HepG2 (cell line): ENCODE data around the gene NMNAT3. TPM values are rescaled to one million over a fixed set of nuclear protein-coding genes. Genes with fewer than 3 reads are reported as not detected.

ENCODE experiments used
- ATAC-seq: fragments of 200-7000 bp; cut with Tn5 transposase; 3 replicates; pipeline ENCODE4 v1.9.1; 2020; ENCODE audit warnings: mild to moderate bottlenecking, moderate library complexity
- BruUV-seq: library from RNA; stranded (reverse); fragments of 400-500 nt; replicated peaks from 2 replicates; lab custom pipeline; 2021; lab: Mats Ljungman, UMichigan
- CTCF ChIA-PET: fragments of 300-600 bp; formaldehyde crosslinking; extraction: SDS; loops from one replicate; lab custom pipeline; 2021; ENCODE audit warnings: low total read pairs, inconsistent platforms, low intra/inter-chr PET ratio; lab: Yijun Ruan, JAX
- POLR2A ChIA-PET: fragments of 350-600 bp; sonication (Branson Sonifier 250); formaldehyde crosslinking; loops from one replicate; lab custom pipeline; 2020; ENCODE audit warnings: antibody characterized with exemption, inconsistent platforms; lab: Yijun Ruan, JAX
- DNase-seq: peaks from one replicate; pipeline ENCODE4 v3.0.0-alpha.2; 2015; ENCODE audit warnings: low spot score
- FAIRE-seq: peaks from 3 replicates; lab custom pipeline; 2011; peaks lifted over from hg19 to GRCh38; lab: Jason Lieb, UNC
- H2AFZ ChIP-seq: one replicate; pipeline ENCODE4 v1.6.1; 2011; ENCODE audit warnings: low read length, inconsistent platforms
- H3K27ac ChIP-seq: fragments of 300-600 bp; 3 replicates; pipeline ENCODE4 v1.8.0; 2011; ENCODE audit warnings: mixed run types, mild to moderate bottlenecking, mixed read lengths, low read length, inconsistent platforms; ENCODE audit not compliant: insufficient read depth; ENCODE audit errors: extremely low read length
- H3K27me3 ChIP-seq, 2 experiments: fragments of 200-600 bp in 1 of 2; 2 replicates in 1 of 2; 3 replicates in 1 of 2; pipeline versions ENCODE4 v1.6.0 to v1.8.0; 2011; ENCODE audit warnings: low read length in 2 of 2, mild to moderate bottlenecking in 2 of 2, moderate library complexity in 2 of 2, inconsistent platforms in 1 of 2; ENCODE audit not compliant: insufficient read depth in 2 of 2, control insufficient read depth in 1 of 2
- H3K36me3 ChIP-seq, 2 experiments: fragments of 200-600 bp in 1 of 2; replicated peaks in 1 of 2; 2 replicates in 1 of 2; 3 replicates in 1 of 2; pipeline versions ENCODE4 v1.5.1 to v1.8.0; 2011; ENCODE audit warnings: low read length in 2 of 2, inconsistent platforms in 1 of 2; ENCODE audit not compliant: insufficient read depth in 2 of 2, control insufficient read depth in 1 of 2
- H3K4me1 ChIP-seq: 2 replicates; pipeline ENCODE4 v1.5.1; 2012; ENCODE audit warnings: low read length, inconsistent platforms; ENCODE audit not compliant: insufficient read depth
- H3K4me2 ChIP-seq: 2 replicates; pipeline ENCODE4 v1.6.0; 2011; ENCODE audit warnings: low read depth, low read length, inconsistent platforms
- H3K4me3 ChIP-seq, 3 experiments: fragments of 200-600 bp in 1 of 3; sonication (generic), shearing (Covaris generic) in 1 of 3; replicated peaks in 1 of 3; 2 replicates each; pipeline ENCODE4 v1.5.1; 2011 to 2016; ENCODE audit warnings: low read length in 3 of 3, inconsistent platforms in 2 of 3, low read depth in 2 of 3, mild to moderate bottlenecking in 2 of 3, control low read depth in 1 of 3, mixed read lengths in 1 of 3; ENCODE audit not compliant: insufficient read depth in 1 of 3
- H3K79me2 ChIP-seq: one replicate; pipeline ENCODE4 v1.6.1; 2011; ENCODE audit warnings: low read length, inconsistent platforms; ENCODE audit not compliant: insufficient read depth
- H3K9ac ChIP-seq: 2 replicates; pipeline ENCODE4 v1.6.0; 2011; ENCODE audit warnings: mild to moderate bottlenecking, low read depth, low read length, inconsistent platforms; ENCODE audit not compliant: insufficient read depth
- H3K9me3 ChIP-seq: 2 replicates; pipeline ENCODE4 v1.5.1; 2012; ENCODE audit warnings: mild to moderate bottlenecking, low read length
- H4K20me1 ChIP-seq: 2 replicates; pipeline ENCODE4 v1.6.0; 2011; ENCODE audit warnings: inconsistent platforms, mild to moderate bottlenecking, low read length, moderate library complexity; ENCODE audit not compliant: insufficient read depth
- CREB1 ChIP-seq, 2 experiments: fragments of 450-650 bp in 1 of 2; IDR thresholded peaks; 2 replicates each; pipeline ENCODE4 v1.6.1; 2016 to 2017; ENCODE audit warnings: control low read depth in 1 of 2, mild to moderate bottlenecking in 1 of 2, missing compliant biosample characterization in 1 of 2, missing genetic modification characterization in 1 of 2
- FOXM1 ChIP-seq: sonication (generic); formaldehyde crosslinking; IDR thresholded peaks from 2 replicates; pipeline ENCODE4 v1.5.0; 2020; ENCODE audit warnings: missing genetic modification reagents
- HMG20A ChIP-seq: IDR thresholded peaks from 2 replicates; pipeline ENCODE4 v1.6.1; 2016; ENCODE audit warnings: borderline replicate concordance
- KDM2A ChIP-seq: sonication (generic); formaldehyde crosslinking; IDR thresholded peaks from 2 replicates; pipeline ENCODE4 v1.4.0; 2020; ENCODE audit warnings: low read depth, missing genetic modification reagents, borderline replicate concordance
- KDM3A ChIP-seq: IDR thresholded peaks from 2 replicates; pipeline ENCODE4 v1.6.1; 2018; ENCODE audit warnings: low read depth, missing compliant biosample characterization
- MLLT10 ChIP-seq: sonication (generic); formaldehyde crosslinking; IDR thresholded peaks from 2 replicates; pipeline ENCODE4 v1.4.0; 2020; ENCODE audit warnings: missing genetic modification reagents
- PHF20 ChIP-seq: sonication (generic); formaldehyde crosslinking; IDR thresholded peaks from 2 replicates; pipeline ENCODE4 v1.5.0; 2020; ENCODE audit warnings: mild to moderate bottlenecking, missing genetic modification reagents
- POLR2AphosphoS5 ChIP-seq: IDR thresholded peaks from 2 replicates; pipeline ENCODE4 v1.6.1; 2012; ENCODE audit warnings: low read depth, low read length
- TAF1 ChIP-seq: sonication (generic); formaldehyde crosslinking; IDR thresholded peaks from 2 replicates; pipeline ENCODE4 v1.4.0; 2020; ENCODE audit warnings: missing genetic modification reagents
- TGIF2 ChIP-seq: IDR thresholded peaks from 2 replicates; pipeline ENCODE4 v1.6.1; 2016; ENCODE audit warnings: control low read depth, missing compliant biosample characterization
- ZFP90 ChIP-seq: sonication (generic); formaldehyde crosslinking; IDR thresholded peaks from 2 replicates; pipeline ENCODE4 v1.8.0; 2022; ENCODE audit warnings: missing genetic modification reagents, mild to moderate bottlenecking, inconsistent platforms, borderline replicate concordance
- ZNF136 ChIP-seq: sonication (generic); formaldehyde crosslinking; IDR thresholded peaks from 2 replicates; pipeline ENCODE4 v1.8.1; 2022; ENCODE audit warnings: low read depth, mild to moderate bottlenecking, moderate library complexity, missing genetic modification reagents
- ZNF564 ChIP-seq: sonication (generic); formaldehyde crosslinking; IDR thresholded peaks from 2 replicates; pipeline ENCODE4 v1.8.1; 2023; ENCODE audit warnings: mild to moderate bottlenecking, missing genetic modification reagents
- ZNF614 ChIP-seq: IDR thresholded peaks from 2 replicates; pipeline ENCODE4 v1.6.1; 2018; ENCODE audit warnings: missing biosample characterization, missing genetic modification reagents, inconsistent platforms, borderline replicate concordance
- ZNF746 ChIP-seq: sonication (generic); formaldehyde crosslinking; IDR thresholded peaks from 2 replicates; pipeline ENCODE4 v1.8.0; 2022; ENCODE audit warnings: mild to moderate bottlenecking, missing genetic modification reagents
- ZNF773 ChIP-seq: sonication (generic); formaldehyde crosslinking; IDR thresholded peaks from 2 replicates; pipeline ENCODE4 v1.4.0; 2020; ENCODE audit warnings: missing genetic modification reagents, borderline replicate concordance
- WGBS: methylation state at CpG from one replicate; pipeline ENCODE4 v1.1.6; 2017; ENCODE audit warnings: low lambda C conversion rate; 5-methylcytosine and 5-hydroxymethylcytosine counted together
- in situ Hi-C: cut with HindIII; loops from 2 replicates; pipeline ENCODE4 v1.10.0; 2017; ENCODE audit warnings: low pct_unique_long_range_greater_than_20kb; ENCODE audit not compliant: extremely low pct_ligation_motif_present
- intact Hi-C: fragments of 100-400 bp; cut with micrococcal nuclease; formaldehyde crosslinking; loops from one replicate; pipeline ENCODE4 v1.10.0; 2022; ENCODE audit not compliant: unreplicated experiment
- polyA plus RNA-seq, 8 experiments: library from polyadenylated mRNA; depleted of rRNA in 3 of 8; stranded (reverse) in 7 of 8; unstranded in 1 of 8; fragments of >200 nt; fragmentation: Illumina TruSeq in 4 of 8; extraction: Trizol in 4 of 8; gene quantifications; 2 replicates each; pipeline versions ENCODE4 v1.2.1 to v1.2.3, GENCODE V29; 2011 to 2016; ENCODE audit warnings: low read depth in 4 of 8, missing spikeins in 1 of 8, mixed read lengths in 1 of 8; ENCODE audit not compliant: insufficient read depth in 1 of 8
- total RNA-seq, 5 experiments: library from RNA; depleted of rRNA; stranded (reverse); fragments of >200 nt; fragmentation: Illumina TruSeq; extraction: Trizol; gene quantifications; 2 replicates each; pipeline ENCODE4 v1.2.3, GENCODE V29; 2016; ENCODE audit warnings: low read depth in 1 of 5
- TF ChIP-seq, protein P1 (sequence below): IDR thresholded peaks from 2 replicates; pipeline ENCODE4 v1.6.1; 2016

NMNAT3 gene
- total and polyA plus RNA-seq, 2 of the 13 experiments (the other 11 are each of a cell fraction or from before 2014, with no cell fraction given): 6.1 to 7.0 TPM

DNA sequence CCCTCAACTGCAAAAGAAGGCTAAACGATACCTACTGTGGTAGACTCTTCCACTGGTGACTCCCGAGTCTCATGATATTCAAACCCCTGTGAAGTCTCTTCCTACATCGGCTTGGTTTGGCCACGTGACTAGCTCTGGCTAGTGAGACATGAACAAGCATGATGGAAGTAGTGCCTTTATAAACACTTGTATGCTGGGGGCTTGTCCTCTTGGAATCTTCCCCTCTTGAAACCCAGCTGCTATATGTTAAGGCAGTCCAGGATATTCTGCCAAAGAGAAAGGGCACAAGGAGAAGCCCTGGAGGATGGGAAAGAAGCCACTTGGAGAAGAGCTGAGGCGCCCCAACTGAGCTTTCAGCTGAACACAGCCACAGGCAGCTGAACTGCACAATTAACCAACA lies 154.6 kb downstream of the NMNAT3 start:
- Histone ChIP-seq H2AFZ (no peak overlapping the region), H3K9ac (no peak overlapping the region), H3K27ac (no peak overlapping the region), H3K27me3 (no peaks in the 10 kb centered on the region), H3K9me3 (no peaks in the 10 kb centered on the region), H3K79me2 (no peaks in the 10 kb centered on the region), H3K4me2 (no peak overlapping the region), H3K4me1 (no peaks in the 10 kb centered on the region), H3K4me3 (no peak overlapping the region), H3K36me3 (no peaks in the 10 kb centered on the region), H4K20me1 (no peaks in the 10 kb centered on the region)
- WGBS: 73% methylated on average over 5 of the region's 5 CpGs
- in situ Hi-C loops: no loop called here
- ChIA-PET POLR2A (no interaction called here), CTCF (no interaction called here)
- BruUV-seq: no TSS peak
- intact Hi-C loops: no loop called here
- TF ChIP-seq FOXM1 (CRISPR knock-in tag): no peak
- no peak for TF ChIP-seq POLR2AphosphoS5
- TF ChIP-seq TAF1 (CRISPR knock-in tag): no peak
- no peak for TF ChIP-seq KDM3A (CRISPR knock-in tag)
- TF ChIP-seq TGIF2 (CRISPR knock-in tag): no peak
- no peak for TF ChIP-seq PHF20 (CRISPR knock-in tag)
- TF ChIP-seq ZNF746 (CRISPR knock-in tag): no peak
- no peak for TF ChIP-seq KDM2A (CRISPR knock-in tag)
- no peak for TF ChIP-seq MLLT10 (CRISPR knock-in tag)
- TF ChIP-seq ZNF614 (CRISPR knock-in tag): no peak
- no peak for TF ChIP-seq ZNF773
- no peak for TF ChIP-seq CREB1 (IDR thresholded peaks at IDR 0.05)
- TF ChIP-seq CREB1 (CRISPR knock-in tag; IDR thresholded peaks at IDR 0.05): no peak
- no peak for TF ChIP-seq ZNF136 (CRISPR knock-in tag)
- TF ChIP-seq ZNF564: no peak
- no peak for TF ChIP-seq ZFP90 (CRISPR knock-in tag)
- TF ChIP-seq, protein P1, sequence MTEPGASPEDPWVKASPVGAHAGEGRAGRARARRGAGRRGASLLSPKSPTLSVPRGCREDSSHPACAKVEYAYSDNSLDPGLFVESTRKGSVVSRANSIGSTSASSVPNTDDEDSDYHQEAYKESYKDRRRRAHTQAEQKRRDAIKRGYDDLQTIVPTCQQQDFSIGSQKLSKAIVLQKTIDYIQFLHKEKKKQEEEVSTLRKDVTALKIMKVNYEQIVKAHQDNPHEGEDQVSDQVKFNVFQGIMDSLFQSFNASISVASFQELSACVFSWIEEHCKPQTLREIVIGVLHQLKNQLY (CRISPR knock-in tag): no peak
- TF ChIP-seq HMG20A (CRISPR knock-in tag): no peak
- FAIRE-seq: no peak
- no peak for ATAC-seq
- DNase-seq: no peak
